HG02938 (cell line): ENCODE measurements around the gene ZCCHC14.
"Not testable (repeated sequence)": the region's sequence is repeated elsewhere in the genome, so short reads cannot be mapped to it uniquely, and the experiment has no call there.

ENCODE experiments used
- ATAC-seq: cut with Tn5 transposase; IDR thresholded peaks from one replicate; pipeline ENCODE4 v1.9.1; 2021; ENCODE audit warnings: mild to moderate bottlenecking, moderate library complexity; ENCODE audit not compliant: unreplicated experiment

Gene ZCCHC14

DNA sequence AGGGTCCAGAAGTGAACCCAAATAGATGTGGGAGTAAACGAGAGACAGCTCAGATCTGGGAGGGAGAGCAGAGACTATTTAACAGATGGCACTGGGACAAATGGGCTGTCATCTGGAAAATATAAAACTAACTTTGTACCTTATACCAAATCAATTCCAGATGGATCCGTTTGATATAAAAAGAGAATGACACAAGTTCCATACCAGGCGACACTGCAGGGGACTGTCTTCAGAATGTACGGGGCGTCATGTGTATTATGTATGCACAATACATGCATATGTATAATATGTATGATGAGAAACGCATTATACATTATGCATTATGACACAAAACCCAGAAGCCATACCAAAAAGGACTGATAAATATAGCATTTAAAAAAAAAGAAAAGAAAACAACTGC, 10.2 kb downstream of the ZCCHC14 start:
- ATAC-seq: not testable (repeated sequence)

DNA sequence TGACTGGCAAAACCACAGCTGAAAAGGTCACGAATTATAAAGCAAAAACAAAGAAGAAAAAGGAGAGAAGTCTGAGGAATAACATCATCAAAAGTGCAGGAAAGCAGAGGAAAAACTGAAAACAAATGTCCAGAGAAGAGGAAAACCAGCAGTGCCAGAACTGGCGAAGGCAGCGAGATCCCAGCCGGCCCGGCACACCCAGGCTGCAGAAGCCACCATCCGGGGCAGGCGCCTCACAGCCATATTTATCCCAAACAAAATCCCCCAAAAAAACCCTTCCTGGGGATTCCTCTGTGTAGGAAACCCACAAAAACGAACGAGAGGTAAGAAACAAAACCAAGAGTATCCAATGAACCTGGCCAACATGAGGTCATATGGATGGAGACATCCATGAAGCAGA, 10.6 kb downstream of the ZCCHC14 start:
- ATAC-seq: no peak

DNA sequence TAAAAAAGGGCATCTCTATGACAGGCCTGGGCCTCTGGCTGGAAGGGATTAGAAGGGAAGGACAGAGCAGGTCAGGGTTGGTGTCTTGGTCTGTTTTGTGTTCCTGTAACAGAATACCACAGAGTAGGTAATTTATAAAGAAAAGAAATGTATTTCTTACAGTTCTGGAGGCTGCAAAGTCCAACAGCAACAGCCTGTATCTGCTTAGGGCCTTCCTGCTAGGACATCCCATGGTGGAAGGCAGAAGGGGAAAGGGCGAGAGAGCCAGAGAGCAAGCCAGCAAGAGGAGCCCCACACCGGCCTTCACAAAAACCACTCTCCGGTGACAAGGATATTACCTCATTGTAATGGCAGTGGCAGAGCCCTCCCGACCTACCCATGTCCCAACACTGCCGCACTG, 11.1 kb downstream of the ZCCHC14 start:
- ATAC-seq: not testable (repeated sequence)

DNA sequence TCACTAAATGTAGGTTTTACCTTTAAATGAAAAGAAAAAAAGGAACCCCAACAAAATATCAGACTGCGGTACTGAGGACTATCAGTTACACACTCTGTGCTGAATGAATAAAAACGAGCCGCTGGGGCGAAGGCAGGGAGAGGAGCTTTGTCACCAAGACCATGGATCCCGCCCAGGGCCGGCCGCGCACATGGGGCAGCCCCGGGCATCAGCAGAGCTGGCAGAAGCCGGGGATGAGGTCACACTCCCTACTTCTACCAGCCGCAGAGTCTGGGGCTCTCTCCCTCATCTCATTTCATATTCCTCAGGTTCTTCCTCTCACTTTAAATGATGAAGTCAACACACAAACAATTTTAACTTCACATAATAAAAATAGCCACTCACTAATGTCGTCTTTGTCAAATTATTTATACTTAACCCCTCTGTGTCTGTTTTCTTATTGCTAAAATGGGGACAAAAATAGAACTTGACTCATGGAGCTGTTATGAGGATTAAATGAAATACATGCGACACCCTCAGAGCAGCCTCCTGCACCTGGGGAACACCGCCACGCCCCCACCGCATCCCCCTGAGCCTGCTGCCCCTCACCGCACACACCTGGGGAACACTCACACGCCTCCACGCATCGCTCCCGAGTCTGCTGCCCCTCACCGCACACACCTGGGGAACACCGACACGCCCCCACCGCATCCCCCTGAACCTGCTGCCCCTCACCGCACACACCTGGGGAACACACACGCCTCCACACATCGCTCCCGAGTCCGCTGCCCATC, 15.4 kb downstream of the ZCCHC14 start:
- ATAC-seq: not testable (repeated sequence)

DNA sequence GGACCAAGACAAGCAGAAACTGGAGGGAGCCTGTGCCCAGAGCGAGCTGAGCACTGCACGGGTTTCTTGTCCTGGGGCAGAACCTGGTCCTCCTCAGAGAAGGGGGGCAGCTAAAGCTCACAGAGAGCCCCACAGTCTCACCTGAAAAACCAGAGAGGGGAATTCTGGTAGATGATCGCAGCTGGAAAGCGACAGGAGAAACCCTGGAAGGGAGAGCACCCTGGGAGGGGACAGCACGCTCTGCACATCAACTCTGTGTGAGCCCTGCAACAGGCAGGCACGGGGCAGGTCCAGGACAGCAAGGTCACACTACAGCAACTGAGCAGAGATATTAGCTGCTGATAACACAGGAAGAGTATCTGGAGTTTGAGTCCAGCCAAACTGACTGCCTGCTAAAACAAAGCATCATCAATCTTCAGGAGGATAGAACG, 18.2 kb downstream of the ZCCHC14 start:
- no peak for ATAC-seq

DNA sequence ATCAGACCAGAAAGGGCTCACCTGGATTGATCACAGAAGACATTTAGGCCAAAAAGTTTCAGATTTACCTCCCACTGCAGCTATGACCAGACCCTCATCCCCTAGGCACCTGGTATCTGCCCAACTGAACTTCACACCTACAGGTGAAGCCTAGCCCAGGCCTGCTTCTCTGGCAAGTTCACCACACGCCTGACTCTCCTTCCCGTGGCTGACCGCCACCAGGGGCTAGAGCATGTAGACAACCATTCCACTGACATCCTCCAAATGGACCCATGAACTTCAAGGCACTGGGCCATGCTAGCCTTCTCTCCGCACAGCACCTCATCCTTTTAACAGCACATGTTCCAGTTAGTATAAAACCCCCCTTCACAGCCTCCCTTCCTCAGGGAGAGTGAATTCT, 18.8 kb downstream of the ZCCHC14 start:
- no peak for ATAC-seq

DNA sequence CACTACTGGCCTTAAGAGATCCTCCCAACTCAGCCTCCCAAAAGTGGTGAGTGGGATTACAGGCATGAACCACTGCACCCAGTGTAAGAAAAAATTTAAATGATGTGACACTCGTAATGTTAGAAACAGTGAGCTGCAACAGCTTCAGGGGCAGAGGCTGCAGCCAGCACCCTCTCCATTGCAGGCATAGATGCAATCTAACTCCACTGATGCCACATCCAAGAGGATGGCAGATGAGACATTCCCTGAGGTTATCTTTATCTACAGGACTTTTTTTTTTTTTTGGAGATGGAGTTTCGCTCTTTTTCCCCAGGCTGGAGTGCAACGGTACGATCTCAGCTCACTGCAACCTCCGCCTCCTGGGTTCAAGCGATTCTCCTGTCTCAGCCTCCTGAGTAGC, 19.9 kb downstream of the ZCCHC14 start:
- no peak for ATAC-seq

DNA sequence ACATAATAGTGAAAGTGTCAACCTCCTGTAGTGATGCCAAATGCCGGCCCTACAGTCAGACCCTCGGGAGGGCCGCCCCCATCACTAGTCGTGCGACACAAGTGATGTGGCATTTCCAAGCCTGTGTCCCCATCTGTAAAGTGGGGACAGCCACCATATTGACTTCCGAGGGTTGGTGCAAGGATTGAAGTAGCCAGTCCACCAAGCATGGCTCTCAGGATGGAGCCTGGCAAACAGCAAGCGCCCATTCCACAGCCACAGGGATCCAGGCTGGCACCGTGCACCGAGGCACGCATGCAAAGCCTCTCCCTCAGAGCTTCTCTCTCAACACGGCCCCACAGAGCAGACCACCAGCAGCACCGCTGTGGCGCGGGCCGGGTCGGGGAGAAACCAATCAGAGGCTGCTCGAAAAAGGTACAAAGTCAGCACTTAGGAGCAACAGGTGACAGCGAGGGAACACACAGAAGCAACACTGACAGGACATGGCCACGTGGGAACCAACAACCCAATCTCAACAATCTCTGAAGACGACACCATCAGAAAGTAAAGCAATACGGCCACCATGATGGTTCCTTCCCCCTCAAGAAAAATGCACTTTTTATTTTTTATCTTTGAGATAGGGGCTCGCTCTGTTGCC, 20.6 kb downstream of the ZCCHC14 start:
- ATAC-seq: no peak

DNA sequence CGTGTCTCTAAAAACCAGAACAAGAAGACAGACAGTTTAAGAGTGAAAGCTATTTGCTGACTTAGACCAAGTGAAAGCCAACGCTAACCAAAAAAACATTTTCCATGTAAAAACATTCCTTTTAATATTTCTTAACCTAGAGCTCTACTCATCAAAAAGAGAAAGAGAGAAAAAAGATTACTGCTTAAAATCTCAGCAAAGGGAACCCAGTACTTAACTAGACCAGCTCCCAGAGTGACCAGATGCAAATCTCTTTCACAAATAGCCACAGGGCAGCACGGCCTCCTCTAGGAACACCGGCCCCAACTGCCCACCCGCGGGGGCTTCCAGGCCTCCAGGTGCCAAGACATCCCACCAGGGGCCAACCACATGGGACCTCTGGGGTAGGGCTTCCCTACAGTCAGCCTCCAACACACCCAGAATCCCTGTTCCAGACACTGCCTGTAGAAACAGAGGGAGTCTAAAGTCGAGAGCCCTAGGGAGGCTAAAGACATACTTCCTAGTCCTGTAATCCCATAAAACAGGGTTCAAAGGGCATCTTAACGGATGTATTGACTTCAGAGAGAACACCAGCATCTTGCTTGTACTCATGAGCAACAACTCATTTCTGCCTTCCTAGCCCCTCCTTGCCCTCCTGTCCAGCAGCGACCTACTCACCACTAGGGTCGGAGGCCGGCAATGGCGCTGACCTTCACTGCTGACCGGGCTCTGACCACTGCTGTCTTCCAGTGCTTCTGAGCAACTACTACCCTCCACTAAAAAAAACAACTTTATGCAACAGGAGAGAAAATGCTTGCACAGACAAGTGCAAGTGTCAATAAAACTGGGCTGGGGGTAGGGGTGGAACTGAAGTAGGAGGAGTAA, 21.3 kb downstream of the ZCCHC14 start:
- ATAC-seq: no peak

DNA sequence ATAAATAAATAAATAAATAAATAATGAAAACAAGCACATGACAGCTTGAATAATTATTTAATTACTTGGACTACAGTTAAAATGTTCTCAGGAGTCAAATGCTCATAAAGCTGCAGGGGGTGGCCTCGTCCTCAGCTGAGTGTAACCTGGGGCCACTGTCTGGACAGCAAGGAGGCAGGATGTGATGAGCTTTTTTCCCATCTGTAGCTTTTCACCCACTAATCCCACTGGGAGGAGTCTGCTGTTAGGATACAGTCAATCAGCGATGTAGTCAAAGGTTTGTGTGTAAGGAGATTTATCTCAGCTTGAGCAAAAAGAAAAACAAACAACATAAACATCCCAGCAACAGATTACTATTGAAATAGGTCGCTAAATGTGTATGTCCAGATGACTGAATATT, 22.5 kb downstream of the ZCCHC14 start:
- no peak for ATAC-seq

DNA sequence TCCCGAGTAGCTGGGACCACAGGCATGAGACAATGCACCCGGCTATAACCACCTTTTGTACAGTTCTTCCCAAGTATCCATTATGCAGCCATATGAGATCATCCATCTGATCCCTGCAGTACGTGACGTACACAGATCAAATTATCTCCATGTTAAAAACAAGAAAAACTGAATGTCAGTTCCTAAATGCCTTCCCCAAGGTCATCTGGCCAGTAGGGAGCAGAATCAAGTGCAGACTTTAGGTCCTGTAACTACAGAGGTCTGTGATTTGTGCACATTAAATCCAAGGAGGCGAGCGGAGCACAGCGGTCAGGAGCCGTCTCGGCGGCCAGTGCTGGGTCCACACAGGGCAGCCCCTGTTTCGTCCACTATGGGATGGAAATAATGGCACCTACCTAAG, 23.7 kb downstream of the ZCCHC14 start:
- no peak for ATAC-seq

DNA sequence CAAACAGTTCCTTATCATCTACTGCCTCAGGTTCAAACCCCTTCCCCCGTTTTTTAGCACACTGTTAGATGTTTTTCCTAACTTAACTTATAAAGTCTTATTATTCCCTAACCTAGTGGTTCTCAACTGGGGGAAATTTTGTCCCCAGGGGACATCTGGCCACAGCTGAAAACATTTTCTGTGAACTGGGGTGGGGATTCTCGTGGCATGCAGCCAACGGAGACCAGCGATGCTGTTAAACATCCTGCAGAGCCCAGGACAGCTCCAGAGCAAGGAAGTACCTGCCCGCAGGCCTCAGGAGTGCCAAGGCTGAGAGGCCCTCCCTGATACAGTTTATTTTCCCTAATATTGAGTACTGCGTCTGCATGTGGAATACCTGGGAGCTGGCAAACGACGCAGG, 24.3 kb downstream of the ZCCHC14 start:
- ATAC-seq: no peak

DNA sequence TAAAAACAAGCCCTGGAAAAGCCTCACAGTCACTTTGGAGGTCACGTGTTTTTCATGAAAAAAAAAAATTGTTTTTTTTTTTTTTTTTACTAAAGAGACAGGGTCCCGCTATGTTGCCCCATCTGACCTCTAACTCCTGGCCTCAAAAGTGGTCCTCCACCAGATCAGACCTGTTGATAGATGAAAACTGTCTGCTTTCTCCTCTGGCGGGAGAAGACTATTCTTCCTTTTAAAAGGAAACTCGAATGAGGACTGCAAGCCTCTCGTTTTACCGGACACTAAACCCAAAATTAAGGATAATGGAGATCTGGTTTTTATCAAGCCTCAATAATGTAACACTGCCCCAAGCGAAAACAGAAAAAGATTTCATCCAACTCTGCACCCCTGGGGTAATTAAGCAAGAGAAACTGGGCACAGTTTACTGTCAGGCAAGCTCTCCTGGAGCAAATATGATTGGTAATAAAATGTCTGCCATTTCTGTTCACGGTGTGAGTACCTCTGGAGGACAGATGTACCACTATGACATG, 25.8 kb downstream of the ZCCHC14 start:
- no peak for ATAC-seq

DNA sequence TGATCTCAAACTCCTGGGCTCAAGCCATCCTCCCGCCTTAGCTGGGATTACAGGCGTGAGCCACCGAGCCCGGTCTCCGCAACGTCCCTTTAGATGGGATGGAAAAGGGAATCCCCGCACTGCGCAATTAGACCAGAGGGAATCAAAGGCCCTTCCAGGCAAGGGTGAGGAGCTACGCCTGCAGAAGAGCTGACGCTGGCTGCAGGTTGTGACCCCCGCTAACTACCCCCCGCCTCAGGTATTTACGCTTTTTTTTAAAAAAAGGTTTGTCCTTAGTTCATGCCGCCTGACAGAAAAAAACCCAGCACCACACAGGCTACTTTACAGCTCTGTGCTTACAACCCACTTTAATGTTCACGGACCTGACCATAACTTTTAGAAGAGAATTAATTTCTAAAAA, 26.9 kb downstream of the ZCCHC14 start:
- ATAC-seq: no peak

DNA sequence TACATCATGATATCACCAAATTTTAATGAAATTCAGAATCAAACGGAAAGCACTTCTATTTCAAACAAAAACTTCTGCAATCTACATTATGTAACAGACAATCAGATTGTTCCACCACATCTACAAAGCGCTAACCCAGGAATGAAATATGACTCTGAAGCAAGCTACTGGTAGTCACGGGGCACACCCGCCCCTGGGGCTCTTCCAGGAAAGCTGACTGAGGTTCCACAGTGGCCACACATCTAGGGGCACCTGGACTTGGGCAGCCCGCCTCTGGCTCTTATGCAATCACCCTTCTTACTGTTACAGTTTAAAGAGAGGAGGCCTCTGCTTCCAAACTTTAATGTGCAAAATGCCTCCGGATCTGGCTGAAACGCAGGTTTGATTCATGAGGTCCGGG, 27.5 kb downstream of the ZCCHC14 start:
- ATAC-seq: no peak

DNA sequence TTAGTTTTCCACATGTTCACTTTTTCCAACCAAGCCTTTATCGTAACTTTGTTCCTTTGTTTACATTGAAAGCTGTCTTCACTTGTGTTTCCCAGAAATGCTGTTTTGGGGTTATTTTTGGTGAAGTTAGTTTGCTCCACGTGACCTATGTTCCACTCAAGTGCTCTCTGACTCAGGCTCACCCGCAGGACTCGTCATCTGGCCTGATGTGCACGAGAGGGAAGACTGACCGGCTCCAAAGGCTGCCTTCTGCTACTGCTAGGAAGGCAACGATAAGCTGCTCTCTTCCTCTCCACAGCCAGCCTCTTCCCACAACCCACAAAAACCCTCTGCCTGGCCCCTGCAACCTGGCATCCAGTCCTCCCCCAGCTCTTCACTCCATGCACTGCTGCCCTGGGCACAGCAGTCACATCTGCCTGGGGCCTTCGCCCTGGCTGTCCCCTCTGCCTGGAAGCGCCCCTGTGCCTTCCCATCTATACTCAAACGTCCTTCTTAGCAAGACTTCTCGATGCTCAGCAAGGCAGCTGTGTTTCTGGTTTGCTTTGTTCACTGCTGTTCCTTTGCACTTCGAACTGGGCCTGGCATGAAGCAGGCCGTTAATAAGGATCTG, 28.0 kb downstream of the ZCCHC14 start:
- no peak for ATAC-seq

DNA sequence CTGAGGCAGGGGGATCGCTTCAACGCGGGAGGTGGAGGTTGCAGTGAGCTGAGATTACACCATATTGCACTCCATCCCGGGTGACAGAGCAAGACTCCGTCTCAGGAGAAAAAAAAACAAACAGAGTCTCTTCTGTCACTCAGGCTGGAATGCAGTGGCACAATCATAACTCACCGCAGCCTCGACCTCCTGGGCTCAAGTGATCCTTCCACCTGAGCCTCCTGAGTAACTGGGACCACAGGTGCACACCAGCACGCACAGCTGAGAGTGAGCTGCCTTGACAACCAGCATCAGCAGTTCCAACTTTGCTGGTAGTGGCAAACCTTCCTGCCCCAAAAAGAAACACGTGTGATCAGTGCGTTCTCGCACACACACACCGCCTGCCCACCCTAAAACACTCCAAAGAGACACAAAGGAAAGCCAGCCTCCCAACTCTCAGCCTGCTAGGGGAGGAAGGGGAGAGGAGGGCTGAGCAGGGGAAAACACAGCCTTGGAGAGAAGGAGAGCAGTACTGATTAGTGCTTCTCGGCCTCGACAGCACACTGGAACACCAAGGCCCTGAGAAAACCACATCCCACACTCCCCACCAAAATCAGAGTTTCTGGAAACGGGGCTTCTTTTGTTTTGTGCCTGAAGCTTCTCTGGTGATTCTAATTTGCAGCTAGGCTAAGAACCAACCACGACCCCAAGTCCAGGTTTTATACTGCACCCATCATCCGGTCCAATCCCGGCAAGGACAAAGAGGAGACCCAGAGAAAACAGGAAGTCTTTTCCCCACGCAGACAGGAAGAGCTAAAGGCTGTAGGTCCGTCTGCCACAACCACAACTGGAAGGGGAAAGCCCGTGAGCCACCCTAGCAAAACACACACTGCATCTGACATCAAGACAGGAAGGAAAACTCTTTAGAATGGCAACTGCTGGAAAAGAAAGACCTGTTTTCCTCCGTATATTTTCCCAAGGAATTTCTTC, 28.8 kb downstream of the ZCCHC14 start:
- ATAC-seq: no peak

DNA sequence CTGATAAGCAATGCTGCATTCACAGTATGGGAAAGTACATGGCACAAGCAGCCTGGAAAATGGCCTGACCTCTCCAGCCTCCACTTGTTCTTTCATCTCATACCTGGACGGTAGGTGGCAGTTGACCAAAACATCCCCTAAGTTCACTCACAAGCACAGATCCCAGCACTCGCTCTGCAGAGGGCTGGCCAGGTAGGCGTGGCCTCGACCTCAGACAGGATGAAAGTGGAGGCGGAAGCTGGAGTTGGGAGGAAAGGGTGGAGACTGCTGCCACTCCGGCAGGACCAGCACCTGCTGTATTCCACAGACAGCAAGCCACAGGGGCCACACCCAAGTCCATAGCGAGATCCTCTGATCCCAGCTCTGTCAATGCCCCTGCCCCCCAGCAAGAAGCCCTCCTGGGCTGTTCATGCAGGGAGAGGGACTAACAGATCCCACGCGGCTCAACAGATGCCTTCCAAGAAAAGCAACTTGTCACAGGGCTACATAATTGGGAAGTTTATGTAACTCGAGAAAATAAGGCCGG, 31.3 kb downstream of the ZCCHC14 start:
- no peak for ATAC-seq

DNA sequence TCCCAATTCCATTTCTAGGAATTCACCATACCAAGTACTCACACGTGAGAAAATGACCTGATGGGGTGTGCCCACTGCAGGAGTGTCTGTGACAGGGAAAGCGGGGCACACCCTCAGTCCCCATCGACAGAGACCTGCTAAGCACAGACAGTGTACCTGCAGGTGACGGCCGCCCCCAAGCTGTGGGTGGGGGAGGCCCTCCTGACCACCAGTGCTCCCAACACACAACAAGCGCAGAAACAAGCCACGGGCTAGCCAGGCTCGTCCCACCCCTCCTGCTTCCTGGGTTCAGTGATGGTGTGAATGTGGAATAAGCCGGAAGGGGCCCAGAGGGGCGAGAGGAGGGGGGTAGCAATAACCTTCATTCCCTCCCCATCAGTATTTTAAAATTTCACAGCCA, 31.9 kb downstream of the ZCCHC14 start:
- no peak for ATAC-seq

DNA sequence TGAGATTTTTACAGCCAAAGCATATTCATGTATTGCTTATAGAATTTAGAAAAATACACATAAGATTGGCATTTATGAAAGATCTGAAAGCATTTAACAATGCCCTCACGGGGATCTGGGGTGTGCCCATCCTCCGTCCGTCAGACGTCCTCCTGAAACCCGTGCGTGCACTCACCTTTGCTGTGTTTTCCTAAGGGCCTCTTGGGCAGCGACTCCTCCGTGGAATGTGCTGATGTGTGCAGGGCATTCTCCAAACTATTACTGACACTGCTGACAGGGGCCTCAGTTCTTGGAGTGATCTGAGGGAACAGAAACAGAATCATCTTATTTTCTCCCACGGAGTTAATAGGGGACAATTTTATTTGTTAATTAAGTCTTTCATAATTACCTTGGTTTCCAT, 33.0 kb downstream of the ZCCHC14 start:
- ATAC-seq: no peak
